Natural killer cell (primary cell): ENCODE data around the gene NR2F1-AS1. TPM values are rescaled to one million over a fixed set of nuclear protein-coding genes. Genes with fewer than 3 reads are reported as not detected.

Source experiments
- ATAC-seq, 3 donors: fragments of 150-1000 bp in 2 of 3; fragments of 200-7000 bp in 1 of 3; cut with Tn5 transposase; 1 replicate in 1 of 3; 2 replicates in 2 of 3; pipeline ENCODE4 v1.10.0; 2021; ENCODE audit warnings: mild to moderate bottlenecking in 2 of 3, moderate library complexity in 2 of 3
- DNase-seq, 2 donors: peaks; one replicate each; pipeline versions ENCODE4 v3.0.0 to v3.0.0-alpha.2; 2013 to 2021; ENCODE audit warnings: mixed read lengths in 1 of 2
- H3K27ac ChIP-seq: one replicate; pipeline ENCODE4 v1.5.1; 2013; ENCODE audit warnings: mild to moderate bottlenecking, low read length
- H3K27me3 ChIP-seq: one replicate; pipeline ENCODE4 v1.6.1; 2013; ENCODE audit warnings: low read length; ENCODE audit not compliant: control insufficient read depth, insufficient read depth
- H3K36me3 ChIP-seq: one replicate; pipeline ENCODE4 v1.6.1; 2013; ENCODE audit warnings: low read length; ENCODE audit not compliant: control insufficient read depth, insufficient read depth
- H3K4me1 ChIP-seq: one replicate; pipeline ENCODE4 v1.6.1; 2013; ENCODE audit warnings: low read length; ENCODE audit not compliant: control insufficient read depth, insufficient read depth
- H3K4me3 ChIP-seq: one replicate; pipeline ENCODE4 v1.5.1; 2013; ENCODE audit warnings: low read length
- H3K9me3 ChIP-seq: one replicate; pipeline ENCODE4 v1.6.1; 2013; ENCODE audit warnings: low read length; ENCODE audit not compliant: control insufficient read depth, insufficient read depth
- H3K27ac Mint-ChIP-seq, 2 donors: one replicate each; pipeline ENCODE4 v1.8.0; 2022; ENCODE audit warnings: mild to moderate bottlenecking in 2 of 2, mixed read lengths in 2 of 2, moderate library complexity in 1 of 2
- H3K27me3 Mint-ChIP-seq, 2 donors: one replicate each; pipeline ENCODE4 v1.8.0; 2022; ENCODE audit warnings: low read depth in 2 of 2, mixed read lengths in 2 of 2
- H3K36me3 Mint-ChIP-seq: one replicate; pipeline ENCODE4 v1.8.0; 2022; ENCODE audit warnings: mixed read lengths
- H3K4me1 Mint-ChIP-seq, 2 donors: one replicate each; pipeline ENCODE4 v1.8.0; 2022; ENCODE audit warnings: mixed read lengths in 2 of 2
- H3K4me3 Mint-ChIP-seq: one replicate; pipeline ENCODE4 v1.8.0; 2022; ENCODE audit warnings: mild to moderate bottlenecking, moderate library complexity, mixed read lengths
- H3K9me3 Mint-ChIP-seq, 2 donors: one replicate each; pipeline ENCODE4 v1.8.0; 2022; ENCODE audit warnings: mixed read lengths in 2 of 2
- WGBS: methylation state at CpG from one replicate; pipeline ENCODE4 v1.1.7; 2013; ENCODE audit warnings: missing lambda C conversion rate; ENCODE audit not compliant: insufficient coverage; 5-methylcytosine and 5-hydroxymethylcytosine counted together
- intact Hi-C: fragments of 100-400 bp; cut with micrococcal nuclease; formaldehyde crosslinking; loops from one replicate; pipeline ENCODE4 v1.14.2; 2022
- total RNA-seq, 4 donors: library from RNA; stranded (reverse); fragments of 120-200 nt in 1 of 4; gene quantifications; one replicate each; pipeline versions ENCODE4 v1.2.3 to v1.2.4, GENCODE V29; 2013 to 2022
- TF ChIP-seq, protein P1 (sequence below): fragments of 200-600 bp; IDR thresholded peaks from one replicate; pipeline ENCODE4 v1.8.0; 2022; ENCODE audit warnings: antibody characterized with exemption

NR2F1-AS1 gene
- total RNA-seq, 3 donors from 2014 or later (not counting 1 experiment from before 2014, with no cell fraction given) = not detected

GRCh38 chr5:93571114-93571949 lies 9.7 kb downstream of the NR2F1-AS1 start:
- Histone ChIP-seq H3K36me3 (no peaks in the 10 kb centered on the region), H3K27me3 (peaks cover 84% of the 10 kb centered on the region), H3K4me1 (peaks cover 19% of the 10 kb centered on the region), H3K4me3 (peak overlapping the region; percentile 14), H3K9me3 (peaks cover 2% of the 10 kb centered on the region), H3K27ac (no peak overlapping the region)
- H3K4me1 Mint-ChIP-seq = peaks cover 21 to 30% of the 10 kb centered on the region in 2 donors
- H3K36me3 Mint-ChIP-seq = no peaks in the 10 kb centered on the region
- no peaks in the 10 kb centered on the region for H3K9me3 Mint-ChIP-seq
- DNase-seq = peak in 1 of 2 donors; percentile 9
- 18% methylated on average over 32 of the region's 32 CpGs for WGBS
- peaks cover 79 to 83% of the 10 kb centered on the region in 2 donors for H3K27me3 Mint-ChIP-seq
- intact Hi-C loops = no loop called here
- TF ChIP-seq, protein P1, sequence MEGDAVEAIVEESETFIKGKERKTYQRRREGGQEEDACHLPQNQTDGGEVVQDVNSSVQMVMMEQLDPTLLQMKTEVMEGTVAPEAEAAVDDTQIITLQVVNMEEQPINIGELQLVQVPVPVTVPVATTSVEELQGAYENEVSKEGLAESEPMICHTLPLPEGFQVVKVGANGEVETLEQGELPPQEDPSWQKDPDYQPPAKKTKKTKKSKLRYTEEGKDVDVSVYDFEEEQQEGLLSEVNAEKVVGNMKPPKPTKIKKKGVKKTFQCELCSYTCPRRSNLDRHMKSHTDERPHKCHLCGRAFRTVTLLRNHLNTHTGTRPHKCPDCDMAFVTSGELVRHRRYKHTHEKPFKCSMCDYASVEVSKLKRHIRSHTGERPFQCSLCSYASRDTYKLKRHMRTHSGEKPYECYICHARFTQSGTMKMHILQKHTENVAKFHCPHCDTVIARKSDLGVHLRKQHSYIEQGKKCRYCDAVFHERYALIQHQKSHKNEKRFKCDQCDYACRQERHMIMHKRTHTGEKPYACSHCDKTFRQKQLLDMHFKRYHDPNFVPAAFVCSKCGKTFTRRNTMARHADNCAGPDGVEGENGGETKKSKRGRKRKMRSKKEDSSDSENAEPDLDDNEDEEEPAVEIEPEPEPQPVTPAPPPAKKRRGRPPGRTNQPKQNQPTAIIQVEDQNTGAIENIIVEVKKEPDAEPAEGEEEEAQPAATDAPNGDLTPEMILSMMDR = no peak
- H3K4me3 Mint-ChIP-seq = peak overlapping the region; percentile 37
- H3K27ac Mint-ChIP-seq = no peak overlapping the region
- ATAC-seq = no peak

DNA sequence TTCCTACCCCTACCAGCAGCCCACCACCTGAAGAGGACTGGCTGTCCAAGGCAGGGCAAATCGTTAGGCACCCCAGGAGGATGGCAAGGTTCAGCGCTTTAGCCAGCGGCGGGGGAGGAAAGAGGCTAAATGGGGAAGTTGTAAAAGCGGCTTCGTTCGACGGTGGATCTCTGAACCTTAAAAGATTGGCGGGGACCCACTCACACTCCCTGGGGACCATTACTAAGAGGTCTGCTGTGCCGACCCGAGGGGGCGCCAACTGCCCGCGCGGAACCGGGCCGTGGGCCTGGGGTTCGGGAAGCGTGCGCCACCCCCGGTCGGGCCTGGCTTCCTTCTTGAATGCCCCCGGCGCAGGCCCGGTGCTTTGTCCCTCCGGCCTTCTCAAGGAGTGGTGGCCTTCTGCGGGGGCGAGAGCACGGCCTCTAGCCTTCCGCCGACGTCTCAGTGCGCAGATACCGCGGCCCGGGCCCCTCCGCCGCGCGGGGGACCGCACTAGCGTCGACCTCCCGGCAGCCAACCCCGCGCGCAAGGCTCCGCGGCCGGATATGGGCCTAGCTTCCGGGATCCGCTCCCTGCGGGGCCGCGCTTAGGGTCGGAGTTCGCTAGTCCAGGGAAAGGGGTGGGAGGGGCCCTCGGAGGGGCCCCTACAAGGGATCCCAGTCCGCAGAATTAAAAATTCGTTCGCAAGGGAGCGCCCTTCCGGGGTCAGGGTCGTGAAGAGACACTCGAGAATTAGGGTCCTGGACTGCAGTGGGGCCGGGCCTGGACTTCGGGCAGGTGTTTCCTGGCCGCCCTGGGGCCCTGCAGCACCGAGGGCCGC lies 10.5 kb downstream of the NR2F1-AS1 start:
- peak overlapping the region; percentile 14 for H3K4me3 ChIP-seq
- WGBS = 5% methylated on average over 70 of the region's 70 CpGs
- peaks cover 2% of the 10 kb centered on the region for H3K9me3 ChIP-seq
- Mint-ChIP-seq H3K27me3 (peaks cover 73 to 75% of the 10 kb centered on the region in 2 donors), H3K36me3 (no peaks in the 10 kb centered on the region), H3K27ac (no peak overlapping the region), H3K9me3 (no peaks in the 10 kb centered on the region), H3K4me3 (peak overlapping the region; percentile 74), H3K4me1 (peaks cover 21 to 30% of the 10 kb centered on the region in 2 donors)
- intact Hi-C loops = no loop called here
- TF ChIP-seq, protein P1 = no peak
- ATAC-seq (peak in 2 of 3 donors; percentile 65 to 80), DNase-seq (peak in 1 of 2 donors; percentile 28)
- H3K27ac ChIP-seq = no peak overlapping the region
- H3K36me3 ChIP-seq = no peaks in the 10 kb centered on the region
- H3K27me3 ChIP-seq = peaks cover 80% of the 10 kb centered on the region
- peaks cover 19% of the 10 kb centered on the region for H3K4me1 ChIP-seq

DNA sequence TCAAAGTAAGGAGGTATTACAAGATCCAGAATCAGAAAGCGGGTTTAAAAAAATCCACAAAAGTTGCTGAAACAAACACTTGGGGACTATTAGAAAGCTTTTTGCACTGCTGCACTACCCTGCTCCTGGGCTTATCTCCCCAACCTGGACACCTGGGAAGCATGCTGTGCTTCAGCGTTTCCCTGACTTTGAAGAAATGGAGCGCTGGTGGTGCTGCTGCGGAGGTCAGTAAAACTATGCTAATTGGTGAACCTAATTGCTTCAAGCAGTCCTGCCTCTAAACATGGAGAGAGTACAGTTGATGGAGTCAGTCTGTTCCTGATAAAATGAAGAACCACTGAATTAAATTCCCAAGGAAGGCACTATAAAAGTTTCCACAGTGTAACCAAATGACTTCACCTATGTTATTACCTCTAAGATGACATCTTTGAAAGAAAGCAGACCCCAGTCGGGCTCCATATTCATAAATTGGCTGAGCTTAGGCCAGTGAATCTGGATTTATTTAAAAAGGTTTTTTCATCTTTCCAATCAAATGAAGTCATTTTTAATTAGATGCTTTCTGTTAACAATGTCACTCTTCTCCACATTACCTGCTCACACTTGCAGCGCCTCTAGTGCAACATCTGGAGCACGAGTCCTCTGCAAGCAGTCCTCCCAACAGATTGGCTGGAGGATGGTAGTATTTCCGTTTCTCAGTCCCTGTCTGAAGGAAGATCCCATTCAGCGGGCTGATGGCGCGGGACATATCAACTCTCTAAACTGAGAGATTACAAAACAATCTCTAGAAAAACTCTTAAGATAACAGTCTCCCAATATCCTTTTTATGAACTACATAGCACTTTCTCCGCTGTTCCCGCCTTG lies 11.5 kb downstream of the NR2F1-AS1 start:
- Mint-ChIP-seq H3K36me3 (no peaks in the 10 kb centered on the region), H3K4me1 (peaks cover 21 to 30% of the 10 kb centered on the region in 2 donors), H3K27me3 (peaks cover 63 to 65% of the 10 kb centered on the region in 2 donors), H3K9me3 (no peaks in the 10 kb centered on the region), H3K4me3 (peak overlapping the region; percentile 74), H3K27ac (no peak overlapping the region)
- H3K9me3 ChIP-seq = peaks cover 2% of the 10 kb centered on the region
- intact Hi-C loops = no loop called here
- peaks cover 82% of the 10 kb centered on the region for H3K27me3 ChIP-seq
- 17% methylated on average over 13 of the region's 13 CpGs for WGBS
- no peak overlapping the region for H3K4me3 ChIP-seq
- H3K36me3 ChIP-seq = no peaks in the 10 kb centered on the region
- TF ChIP-seq, protein P1 = no peak
- ATAC-seq (no peak), DNase-seq (no peak)
- H3K27ac ChIP-seq = no peak overlapping the region
- peaks cover 19% of the 10 kb centered on the region for H3K4me1 ChIP-seq
